CD14-positive monocyte (primary cell): ENCODE data around the gene MECP2. TPM values are rescaled to one million over a fixed set of nuclear protein-coding genes. Genes with fewer than 3 reads are reported as not detected.

ENCODE experiments used
- polyA plus RNA-seq, 3 donors: library from polyadenylated mRNA; depleted of rRNA in 1 of 3; unstranded in 2 of 3; stranded (reverse) in 1 of 3; fragments of 300-500 nt in 2 of 3; fragments of >200 nt in 1 of 3; fragmentation: Illumina TruSeq in 2 of 3; gene quantifications; 1 replicate in 2 of 3; 2 replicates in 1 of 3; pipeline ENCODE4 v1.2.3, GENCODE V29; 2012 to 2021
- small RNA-seq: library from RNA; depleted of rRNA; stranded (forward); fragments of <200 nt; gene quantifications from one replicate; pipeline ENCODE3, GENCODE V24; 2012; ENCODE audit warnings: low read depth; ENCODE audit not compliant: insufficient read length

Gene MECP2
- polyA plus RNA-seq, 3 donors = 5.2 to 21.2 (median 9.6) TPM

Small RNAs within 50 kb of the gene (small RNA-seq; reads per million reads assigned to genes)
- not detected for gene MIR3202-1

Other genes with a start within 250 kb of the MECP2 start
- under 1 TPM in 1 of 3 donors, not detected in 2; 0.55 TPM for gene L1CAM, start 211.5 kb downstream of the MECP2 start, polyA plus RNA-seq
- under 1 TPM in 2 of 3 donors, not detected in 1; 0.14 to 0.27 TPM for gene AVPR2, start 193.0 kb downstream of the MECP2 start, polyA plus RNA-seq
- 100 to 1,000 TPM in 1 of 3 donors, 10 to 100 TPM in 2; 51.5 to 508 (median 64.4) TPM for gene ARHGAP4, start 171.5 kb downstream of the MECP2 start, polyA plus RNA-seq
- 100 to 1,000 TPM in 1 of 3 donors, 10 to 100 TPM in 2; 46.7 to 109 (median 47.9) TPM for gene NAA10, start 162.7 kb downstream of the MECP2 start, polyA plus RNA-seq
- gene RENBP, start 153.1 kb downstream of the MECP2 start, polyA plus RNA-seq = 100 to 1,000 TPM in 1 of 3 donors, 1 to 10 TPM in 2; 2.7 to 125 (median 3.8) TPM
- gene HCFC1, start 125.9 kb downstream of the MECP2 start, polyA plus RNA-seq = 10 to 100 TPM in 1 of 3 donors, 1 to 10 TPM in 2; 1.9 to 21.8 (median 3.8) TPM
- 10 to 100 TPM in 1 of 3 donors, 1 to 10 TPM in 2; 2.8 to 10.3 (median 4.9) TPM for gene TMEM187, start 125.0 kb downstream of the MECP2 start, polyA plus RNA-seq
- 100 to 1,000 TPM in 1 of 3 donors, 10 to 100 TPM in 2; 47.8 to 109 (median 49.5) TPM for gene IRAK1, start 77.8 kb downstream of the MECP2 start, polyA plus RNA-seq
- not detected for gene OPN1LW, start 46.5 kb upstream of the MECP2 start, polyA plus RNA-seq
- gene OPN1MW, start 84.9 kb upstream of the MECP2 start, polyA plus RNA-seq = not detected
- gene OPN1MW2, start 122.0 kb upstream of the MECP2 start, polyA plus RNA-seq = not detected
- under 1 TPM in 1 of 3 donors, not detected in 2; 0.03 TPM for gene OPN1MW3, start 159.9 kb upstream of the MECP2 start, polyA plus RNA-seq
- gene TEX28, start 197.4 kb upstream of the MECP2 start, polyA plus RNA-seq = not detected
- gene TKTL1, start 198.1 kb upstream of the MECP2 start, polyA plus RNA-seq = 1 to 10 TPM in 1 of 3 donors, under 1 TPM in 2; 0.20 to 1.3 (median 0.60) TPM